ENCODE measurements around the gene LY6G6F.

Gene LY6G6F

GRCh38 chr6:31725502-31726350 is 19.1 kb downstream of the LY6G6F start:
- DNase-seq = no peak

- DNase-seq = no peak
Measured at GRCh38 chr6:31727034-31727716, 20.5 kb downstream of the LY6G6F start.

- no peak for DNase-seq
Measured at GRCh38 chr6:31727717-31728671, 21.3 kb downstream of the LY6G6F start.

GRCh38 chr6:31728767-31729514 is 22.3 kb downstream of the LY6G6F start, which contains the start of gene DDAH2:
DDAH2 (minus strand) TSS chr6:31729299; CDS start chr6:31729161, 138 bp downstream.
- DNase-seq = no peak

GRCh38 chr6:31729515-31729978 is 22.9 kb downstream of the LY6G6F start:
- DNase-seq = peak; percentile 86

GRCh38 chr6:31729979-31730630 is 23.4 kb downstream of the LY6G6F start:
- DNase-seq = peak; percentile 91

GRCh38 chr6:31730631-31731086 is 24.0 kb downstream of the LY6G6F start:
- DNase-seq = no peak

GRCh38 chr6:31732029-31732428 is 25.4 kb downstream of the LY6G6F start:
- no peak for DNase-seq

GRCh38 chr6:31733734-31734133 is 27.1 kb downstream of the LY6G6F start:
- no peak for DNase-seq

GRCh38 chr6:31734247-31734820 is 27.7 kb downstream of the LY6G6F start:
- no peak for DNase-seq

GRCh38 chr6:31734821-31735406 is 28.2 kb downstream of the LY6G6F start:
- DNase-seq = peak; percentile 83

- DNase-seq = peak; percentile 84
Measured at GRCh38 chr6:31736021-31736767, 29.5 kb downstream of the LY6G6F start, which contains the start of gene CLIC1. CLIC1 (minus strand) TSS chr6:31736530; CDS start chr6:31736300, 230 bp downstream.

- no peak for DNase-seq
Measured at GRCh38 chr6:31736768-31737314, 30.2 kb downstream of the LY6G6F start.

GRCh38 chr6:31737315-31737990 is 30.8 kb downstream of the LY6G6F start:
- no peak for DNase-seq

- peak; percentile 79 for DNase-seq
Measured at GRCh38 chr6:31737991-31738979, 31.6 kb downstream of the LY6G6F start.

- peak; percentile 99 for DNase-seq
Measured at GRCh38 chr6:31739639-31740396, 33.2 kb downstream of the LY6G6F start, which contains the start of gene MSH5. MSH5 (plus strand) TSS chr6:31740005; CDS start chr6:31740467, 462 bp downstream.

Measured in fibroblast of skin of scalp (primary cell).